ENCODE data around the gene ERGIC1.

Gene ERGIC1

DNA sequence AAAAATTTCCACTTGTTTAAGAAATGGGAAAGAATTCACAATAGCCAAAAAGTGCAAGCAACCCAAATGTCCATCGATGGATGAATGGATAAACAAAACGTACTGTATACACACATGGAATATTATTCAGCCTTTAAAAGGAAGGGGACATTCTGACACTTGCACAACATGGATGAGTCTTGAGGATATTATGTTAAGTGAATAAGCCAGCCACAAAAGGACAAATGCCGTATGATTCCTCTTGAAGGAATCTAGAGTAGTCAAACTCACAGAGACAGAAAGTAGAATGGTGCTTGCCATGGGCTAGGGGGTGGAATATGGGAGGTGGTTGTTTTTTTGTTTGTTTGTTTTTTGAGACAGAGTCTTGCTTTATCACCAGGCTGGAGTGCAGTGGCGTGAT lies 145.7 kb downstream of the ERGIC1 start:
- Histone ChIP-seq H3K27ac (no peak overlapping the region), H3K4me3 (no peak overlapping the region)

DNA sequence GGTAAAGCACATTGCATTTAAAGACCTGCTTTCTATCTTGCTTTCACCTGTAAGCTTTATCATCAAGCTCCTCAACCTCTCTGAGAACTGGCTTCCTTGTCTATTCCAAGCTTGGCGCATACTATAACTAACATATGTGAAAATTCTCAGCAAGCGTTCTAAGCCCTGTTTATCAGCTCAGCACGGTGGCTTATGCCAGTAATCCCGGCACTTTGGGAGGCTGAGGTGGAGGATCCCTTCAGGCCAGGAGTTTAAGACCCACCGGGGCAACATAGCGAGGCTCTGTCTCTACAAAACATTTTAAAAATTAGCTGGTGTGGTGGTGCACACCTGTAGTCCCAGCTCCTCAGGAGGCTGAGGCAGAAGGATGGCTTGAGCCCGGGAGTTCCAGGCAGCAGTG lies 147.9 kb downstream of the ERGIC1 start:
- H3K27ac ChIP-seq: no peak overlapping the region

DNA sequence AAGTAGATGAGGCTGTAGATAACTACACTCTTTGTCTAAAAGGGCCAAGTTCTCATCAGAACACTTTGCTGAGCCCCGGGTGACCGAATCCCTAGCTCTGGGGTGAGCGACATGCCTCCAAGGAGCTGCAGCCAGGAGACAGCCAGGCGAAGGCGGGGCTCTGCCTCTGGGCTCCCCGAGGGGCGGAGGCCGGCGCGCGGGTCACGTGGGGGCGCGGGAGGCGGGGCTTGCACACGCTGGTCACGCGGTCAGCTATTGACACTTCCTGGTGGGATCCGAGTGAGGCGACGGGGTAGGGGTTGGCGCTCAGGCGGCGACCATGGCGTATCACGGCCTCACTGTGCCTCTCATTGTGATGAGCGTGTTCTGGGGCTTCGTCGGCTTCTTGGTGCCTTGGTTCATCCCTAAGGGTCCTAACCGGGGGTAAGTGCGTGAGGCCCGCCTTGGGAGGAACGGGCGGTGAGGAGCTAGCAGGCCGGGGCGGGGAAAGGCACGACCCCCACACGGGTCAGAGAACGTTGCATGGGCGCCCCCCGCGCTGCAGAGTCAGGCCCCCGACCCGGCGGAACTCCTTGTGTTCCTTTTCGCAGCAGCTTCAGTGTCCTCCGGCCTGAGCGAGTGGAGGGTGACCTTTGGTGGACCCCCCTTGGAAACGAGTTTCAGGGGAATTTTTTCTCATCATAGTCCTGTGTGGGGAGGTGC lies 149.6 kb downstream of the ERGIC1 start, which contains the start of gene ATP6V0E1:
TSS of gene ATP6V0E1 (plus strand) at position 230 of the 702 bp plus-strand sequence. CDS start at position 320, 90 bp downstream.
- peak within 1 kb of the TSS; percentile 85 to 100 (median 89) for H3K4me3 ChIP-seq
- peak within 1 kb of the TSS; percentile 55 to 99 (median 92) for H3K27ac ChIP-seq

More for the DNA sequence above, 147.9 kb downstream of the ERGIC1 start:
- no peak overlapping the region for H3K4me3 ChIP-seq

- peak overlapping the region; percentile 85 to 100 (median 89) for H3K4me3 ChIP-seq
- peak overlapping the region; percentile 55 to 99 (median 92) for H3K27ac ChIP-seq
Observed at GRCh38 chr5:172984244-172984953, 150.3 kb downstream of the ERGIC1 start.

DNA sequence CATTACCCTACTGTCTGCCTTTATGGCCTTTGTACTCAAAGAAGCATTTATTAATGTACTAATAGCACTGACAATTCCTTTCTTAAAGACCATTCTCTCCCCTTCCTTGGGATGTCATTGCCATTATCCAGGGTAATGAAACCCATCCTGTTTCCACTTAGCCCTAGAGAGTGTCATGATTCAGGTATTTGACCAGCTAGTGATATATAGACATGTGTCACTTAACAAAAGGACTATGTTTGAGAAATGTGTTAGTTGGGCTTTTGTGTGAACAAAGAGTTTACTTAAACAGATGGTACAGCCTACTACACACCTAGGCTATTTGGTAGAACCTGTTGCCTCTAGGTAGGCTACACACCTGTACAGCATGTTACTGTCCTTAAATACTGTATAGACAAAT lies 151.5 kb downstream of the ERGIC1 start:
- Histone ChIP-seq H3K27ac (peak overlapping the region in 2 of 21 experiments; percentile 4 to 44), H3K4me3 (no peak overlapping the region)

DNA sequence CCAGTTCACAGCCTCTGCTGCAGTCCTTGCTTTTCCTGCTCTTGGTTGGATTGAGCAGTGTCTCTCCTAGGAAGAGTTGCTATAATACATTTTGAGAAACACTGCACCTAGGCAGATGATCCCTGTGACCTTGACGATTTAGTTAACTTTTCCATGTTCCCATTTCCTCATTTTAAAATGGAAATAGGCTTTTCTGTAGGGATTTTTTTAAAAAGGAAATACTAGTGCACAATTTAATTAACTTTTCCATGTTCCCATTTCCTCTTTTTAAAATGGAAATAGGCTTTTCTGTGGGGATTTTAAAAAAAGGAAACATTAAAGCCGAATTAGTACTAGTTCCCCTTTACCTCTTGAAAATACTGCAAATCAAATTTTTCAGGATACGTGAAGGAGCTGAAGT lies 154.2 kb downstream of the ERGIC1 start:
- Histone ChIP-seq H3K4me3 (no peak overlapping the region), H3K27ac (no peak overlapping the region)

DNA sequence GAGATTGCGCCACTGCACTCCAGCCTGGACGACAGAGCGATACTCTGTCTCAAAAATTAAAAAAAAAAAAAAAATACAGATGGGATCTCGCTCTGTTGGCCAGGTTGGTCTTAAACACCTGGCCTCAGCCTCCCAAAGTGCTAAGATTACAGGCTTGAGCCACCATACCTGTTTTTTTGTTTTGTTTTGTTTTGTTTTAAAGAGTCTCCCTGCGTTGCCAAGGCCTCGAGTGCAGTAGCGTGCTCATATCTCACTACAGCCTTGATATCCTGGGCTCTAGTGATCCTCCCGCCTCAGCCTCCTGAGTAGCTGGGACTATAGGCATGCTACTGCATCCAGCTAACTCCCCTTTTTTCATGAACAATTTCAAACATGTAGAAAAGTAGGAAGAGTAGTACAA lies 156.7 kb downstream of the ERGIC1 start:
- H3K27ac ChIP-seq: no peak overlapping the region
- H3K4me3 ChIP-seq: no peak overlapping the region

DNA sequence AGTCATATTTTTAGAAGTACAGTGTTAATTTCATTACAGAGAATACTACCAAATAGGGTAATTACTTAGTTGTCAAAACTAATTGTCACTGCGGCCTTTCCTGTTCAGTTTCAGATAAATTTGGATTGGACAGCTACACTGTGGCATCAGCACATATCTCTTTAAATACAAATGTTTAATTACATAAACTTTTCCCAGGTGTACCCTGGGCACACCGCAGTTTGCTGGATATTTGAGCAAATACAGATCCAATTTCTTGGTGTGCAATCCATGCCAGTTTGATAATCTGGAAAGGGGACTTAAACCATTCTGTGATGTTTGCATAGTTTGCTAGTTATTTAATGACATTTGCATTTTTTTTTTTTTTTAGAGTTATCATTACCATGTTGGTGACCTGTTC lies 160.4 kb downstream of the ERGIC1 start:
- Histone ChIP-seq H3K27ac (no peak overlapping the region), H3K4me3 (no peak overlapping the region)

- H3K4me3 ChIP-seq: no peak overlapping the region
- peak overlapping the region in 2 of 21 experiments; percentile 0 to 9 for H3K27ac ChIP-seq
Observed at GRCh38 chr5:172999372-172999973, 165.4 kb downstream of the ERGIC1 start.

DNA sequence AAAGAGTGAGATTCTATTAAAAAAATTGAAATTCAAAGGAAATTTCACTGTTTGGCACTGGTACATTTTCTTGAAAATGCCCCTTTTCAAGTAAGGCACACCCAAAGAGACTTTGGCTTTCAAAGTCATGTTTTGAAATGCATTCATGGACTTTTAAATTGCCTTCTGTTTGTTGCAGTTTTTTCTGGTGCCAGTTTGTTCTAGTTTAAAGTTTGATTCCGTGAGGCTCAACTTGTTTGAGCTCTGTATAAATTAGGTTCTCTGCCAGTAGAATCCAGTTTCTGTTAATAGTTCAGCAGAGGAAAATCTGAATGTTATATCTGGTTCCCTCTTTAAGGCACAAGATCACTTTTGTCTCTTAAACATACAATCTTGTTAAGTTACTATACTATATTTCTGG lies 165.9 kb downstream of the ERGIC1 start:
- H3K27ac ChIP-seq: peak overlapping the region in 2 of 21 experiments; percentile 0 to 9
- H3K4me3 ChIP-seq: no peak overlapping the region

DNA sequence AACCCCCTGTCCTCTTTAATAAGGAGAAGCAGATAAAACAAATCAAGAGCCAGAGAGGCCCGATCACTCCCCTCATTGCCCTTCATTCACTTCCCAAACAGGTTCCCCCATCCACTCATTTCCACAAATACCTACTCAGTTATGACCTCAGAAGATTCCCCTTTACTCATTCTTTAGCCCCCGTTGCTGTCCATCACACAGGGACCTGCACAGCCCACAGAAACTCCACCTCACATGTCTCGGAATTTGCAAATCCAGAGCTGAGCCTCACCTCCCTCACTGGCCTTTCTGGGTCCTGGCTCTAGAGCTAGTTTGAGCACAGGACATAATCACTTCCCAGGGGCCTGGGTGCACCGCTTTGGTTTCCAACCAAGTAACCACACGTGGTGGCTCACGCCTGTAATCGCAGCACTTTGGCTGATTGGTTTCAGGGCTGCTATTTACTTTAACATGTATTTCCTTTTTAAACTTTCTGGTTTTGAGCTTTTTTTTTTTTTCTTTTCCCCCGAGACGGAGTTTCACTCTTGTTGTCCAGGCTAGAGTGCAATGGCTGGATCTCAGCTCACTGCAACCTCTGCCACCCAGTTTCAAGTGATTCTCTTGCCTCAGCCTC lies 167.3 kb downstream of the ERGIC1 start:
- Histone ChIP-seq H3K4me3 (no peak overlapping the region), H3K27ac (no peak overlapping the region)

Data from skin epidermis (tissue), 12 donors.